T-helper 22 cell (primary cell): ENCODE results near the gene ATP6V1B1.

Experiments used
- DNase-seq: peaks from one replicate; pipeline ENCODE4 v3.0.0-alpha.2; 2020; ENCODE audit warnings: low read depth

The ATP6V1B1 gene

DNA sequence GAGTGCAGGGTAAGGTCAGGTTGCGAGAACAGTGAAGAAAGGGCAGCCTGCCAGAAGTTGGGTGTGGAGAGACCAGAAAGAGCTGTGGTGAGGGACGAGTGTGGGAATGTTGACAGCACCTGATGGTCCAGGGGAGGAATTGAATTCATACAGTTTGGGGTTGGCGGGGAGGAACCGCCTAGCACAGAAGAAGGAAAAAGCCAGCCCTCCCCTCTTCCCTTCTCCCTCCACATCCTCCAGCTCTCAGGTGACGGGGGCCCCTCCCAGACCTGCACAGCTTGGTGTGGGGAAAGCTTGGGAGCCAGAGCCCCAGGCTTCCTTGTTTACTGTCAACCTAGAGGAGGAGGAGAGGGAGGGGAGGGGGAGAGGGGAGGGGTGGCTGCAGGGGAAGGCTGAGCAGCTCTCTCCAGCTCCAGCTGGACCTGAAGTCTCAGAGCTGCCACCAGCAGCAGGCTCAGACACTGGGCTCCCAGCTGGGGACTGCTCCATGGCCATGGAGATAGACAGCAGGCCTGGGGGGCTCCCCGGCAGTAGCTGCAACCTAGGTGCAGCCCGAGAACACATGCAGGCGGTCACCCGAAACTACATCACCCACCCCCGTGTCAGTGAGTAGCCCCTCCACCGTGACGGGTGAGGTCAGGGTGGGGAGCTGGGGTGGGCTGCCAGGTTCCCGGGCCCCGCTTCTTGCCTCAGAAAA is at the start of gene ATP6V1B1:
Gene ATP6V1B1 (plus strand): TSS at position 433 of the 697 bp plus-strand sequence. CDS start 55 bp downstream, at position 488.
- DNase-seq: no peak

DNA sequence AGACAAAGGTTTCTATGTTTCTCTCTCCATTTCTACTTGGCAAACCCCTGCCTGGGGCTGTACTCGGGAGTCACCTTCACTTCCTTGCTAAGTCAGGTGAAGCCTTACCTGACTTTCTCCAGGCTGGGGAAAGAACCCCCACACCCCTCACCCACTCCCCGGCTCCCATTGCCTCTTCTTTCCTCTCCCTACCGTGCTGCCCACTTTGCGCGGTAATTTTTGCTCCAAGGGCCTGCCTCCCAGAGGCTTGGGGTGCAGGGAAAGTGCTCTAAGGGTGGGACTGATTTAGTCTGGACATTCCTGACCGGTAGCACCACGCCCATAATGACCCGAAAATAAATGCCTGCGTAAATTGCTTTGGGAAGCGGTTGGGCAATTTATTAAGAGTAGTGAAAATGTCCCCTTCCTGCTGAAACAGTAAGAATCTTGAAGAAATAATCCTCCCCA is 49.1 kb upstream of the ATP6V1B1 start:
- no peak for DNase-seq

DNA sequence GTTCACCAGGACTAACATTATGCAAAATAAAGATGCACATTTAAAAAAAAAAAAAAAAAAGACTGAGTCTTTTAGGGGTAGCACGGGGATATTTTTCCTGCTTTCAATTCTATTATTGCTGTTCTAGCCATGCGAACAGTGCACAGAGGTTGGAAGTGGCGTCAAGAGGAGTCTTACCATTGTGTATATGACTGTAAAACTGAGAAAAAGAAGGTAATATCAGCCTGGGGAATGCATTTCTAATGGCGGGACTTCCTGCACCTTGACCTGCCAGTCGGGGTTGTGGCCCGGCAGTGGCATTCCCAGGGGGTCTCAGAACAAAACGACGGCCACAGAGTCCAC is 48.5 kb upstream of the ATP6V1B1 start:
- DNase-seq: no peak

DNA sequence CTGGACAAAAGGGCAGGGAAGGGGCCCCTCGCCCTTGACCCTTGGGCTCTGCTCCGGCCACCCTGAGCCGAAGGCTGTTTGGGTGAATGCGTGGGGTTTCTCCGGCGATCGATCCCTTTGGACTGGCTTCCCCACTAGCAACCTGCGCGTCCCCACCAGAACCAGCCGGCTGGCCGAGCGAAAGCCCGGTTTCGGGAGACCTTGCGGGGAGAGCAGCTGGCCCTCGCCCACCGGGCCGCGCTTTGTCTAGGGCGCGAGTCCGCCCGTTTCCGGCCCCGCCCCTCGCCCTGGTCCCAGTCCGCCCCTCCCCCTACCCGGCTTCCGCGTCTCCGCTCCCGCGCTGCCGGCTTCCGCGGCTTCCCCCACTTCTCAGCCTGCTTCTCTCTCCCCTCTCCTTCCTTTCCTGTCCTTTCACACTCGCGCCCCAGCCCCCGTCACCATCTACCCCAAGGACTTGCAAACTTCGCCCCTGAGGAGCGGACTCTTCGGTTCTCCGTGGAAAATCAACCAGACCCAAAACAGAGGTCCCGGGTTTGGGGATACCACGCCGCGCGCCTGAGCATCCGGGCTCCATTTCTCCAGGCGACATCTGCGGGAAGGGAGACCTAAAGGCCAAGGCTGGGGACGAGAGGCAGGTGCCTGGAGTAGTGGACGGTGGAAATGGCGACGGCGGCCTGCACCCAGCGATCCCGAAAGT is 48.0 kb upstream of the ATP6V1B1 start:
- DNase-seq: no peak

DNA sequence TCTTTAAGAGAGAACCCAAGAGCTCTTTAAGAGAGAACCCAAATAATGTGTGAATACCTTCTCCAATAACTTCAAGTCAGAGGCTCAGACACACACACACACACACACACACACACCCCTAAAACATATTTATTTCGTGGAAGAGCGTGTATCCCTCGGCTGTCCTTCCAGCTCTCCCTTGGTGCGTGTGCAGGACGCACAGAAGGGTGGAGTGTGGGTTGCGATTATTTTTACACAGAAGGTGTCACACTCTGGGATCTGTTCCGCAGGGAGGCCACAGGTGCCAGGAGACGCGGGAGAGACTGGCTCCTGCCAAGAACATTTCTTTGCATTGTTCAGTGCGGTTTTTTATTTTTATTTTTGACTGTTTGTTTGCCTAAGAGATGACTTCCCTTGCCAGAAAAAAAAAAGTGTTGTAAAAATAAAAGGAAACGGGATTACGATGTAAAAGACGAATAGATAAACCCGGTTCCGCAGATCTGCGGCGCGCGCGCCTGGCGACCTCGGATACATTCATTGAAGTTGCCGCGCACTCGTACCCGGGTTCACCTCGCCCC is 47.3 kb upstream of the ATP6V1B1 start:
- DNase-seq: no peak

DNA sequence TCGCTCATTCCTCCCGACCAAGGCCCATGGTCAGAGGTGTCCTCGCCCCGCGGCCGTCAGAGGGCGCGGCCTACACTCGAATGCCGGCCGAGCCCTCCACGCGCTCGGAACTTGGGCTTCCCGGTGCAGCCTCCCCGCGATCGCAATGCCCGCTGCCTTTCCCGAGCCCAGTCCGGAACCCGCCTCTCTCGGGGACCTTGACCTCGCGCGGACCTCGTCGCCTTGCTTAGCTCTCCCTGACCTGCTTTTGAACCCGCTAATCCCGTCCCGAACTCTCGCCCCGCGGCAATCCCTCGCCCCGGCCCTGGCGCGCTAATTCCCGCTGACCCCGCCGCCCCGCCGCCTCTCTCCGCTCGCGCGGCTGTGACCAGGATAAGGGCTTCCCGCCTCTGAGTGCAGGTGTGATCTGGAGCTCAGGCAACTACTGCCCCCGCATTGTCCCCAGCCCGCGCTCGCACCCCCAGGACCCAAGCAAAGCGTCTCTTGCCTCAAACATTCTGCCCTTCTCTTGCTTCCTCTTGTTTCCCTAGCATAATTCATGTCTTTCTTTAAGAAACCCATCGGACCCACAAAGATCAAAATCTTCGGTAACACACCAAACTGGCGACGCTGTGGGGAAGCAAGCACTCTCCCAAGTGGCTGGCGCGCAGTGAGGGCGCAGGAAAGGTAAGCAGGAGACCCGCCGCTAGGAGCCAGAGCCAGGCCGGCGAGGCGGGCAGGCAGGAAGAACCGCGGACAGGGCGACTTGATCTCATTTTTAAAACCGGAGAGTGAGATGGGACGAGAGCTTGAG is 46.6 kb upstream of the ATP6V1B1 start:
- no peak for DNase-seq

DNA sequence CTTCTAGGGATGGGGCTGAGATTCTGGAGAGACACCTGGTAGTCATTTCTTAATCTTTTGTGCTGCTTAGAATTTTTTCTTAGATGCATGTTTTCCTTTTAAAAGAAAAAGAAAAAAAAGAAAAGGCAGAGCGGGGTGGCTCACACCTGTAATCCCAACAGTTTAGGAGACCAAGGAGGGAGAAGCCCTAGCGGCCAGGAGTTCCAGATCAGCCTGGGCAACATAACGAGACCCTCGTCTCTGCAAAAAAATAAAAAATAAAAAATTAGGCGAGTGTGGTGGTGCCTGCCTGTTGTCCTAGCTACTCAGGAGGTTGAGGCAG is 46.0 kb upstream of the ATP6V1B1 start:
- no peak for DNase-seq

DNA sequence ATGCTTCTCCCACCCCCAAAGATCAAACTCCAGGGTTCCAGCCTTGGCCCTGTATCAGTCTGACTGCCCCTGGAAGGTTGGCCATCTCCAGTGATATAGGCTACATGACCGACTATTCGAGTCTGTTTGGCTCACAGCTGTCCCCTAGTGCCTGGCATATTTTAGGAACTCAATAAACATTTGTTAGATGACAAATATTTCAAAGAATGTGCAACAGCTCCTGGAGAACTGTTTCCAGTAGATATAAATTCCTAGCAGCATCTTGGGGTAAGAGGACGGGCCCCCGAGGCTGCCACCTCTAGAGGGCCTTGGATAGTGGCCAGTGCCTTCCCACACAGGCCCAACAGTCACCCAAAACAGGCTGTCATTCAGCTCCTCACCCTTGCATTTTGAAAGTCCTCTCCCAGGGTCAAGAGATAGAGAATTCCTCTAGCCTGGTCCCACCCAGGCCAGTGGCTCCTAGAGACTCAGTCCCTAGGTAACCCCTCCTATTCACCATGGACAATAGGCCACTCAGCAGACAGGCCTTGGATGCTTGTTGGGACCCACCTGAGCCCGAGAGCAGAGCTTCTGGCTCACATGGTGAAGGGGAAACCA is 45.1 kb upstream of the ATP6V1B1 start:
- no peak for DNase-seq

DNA sequence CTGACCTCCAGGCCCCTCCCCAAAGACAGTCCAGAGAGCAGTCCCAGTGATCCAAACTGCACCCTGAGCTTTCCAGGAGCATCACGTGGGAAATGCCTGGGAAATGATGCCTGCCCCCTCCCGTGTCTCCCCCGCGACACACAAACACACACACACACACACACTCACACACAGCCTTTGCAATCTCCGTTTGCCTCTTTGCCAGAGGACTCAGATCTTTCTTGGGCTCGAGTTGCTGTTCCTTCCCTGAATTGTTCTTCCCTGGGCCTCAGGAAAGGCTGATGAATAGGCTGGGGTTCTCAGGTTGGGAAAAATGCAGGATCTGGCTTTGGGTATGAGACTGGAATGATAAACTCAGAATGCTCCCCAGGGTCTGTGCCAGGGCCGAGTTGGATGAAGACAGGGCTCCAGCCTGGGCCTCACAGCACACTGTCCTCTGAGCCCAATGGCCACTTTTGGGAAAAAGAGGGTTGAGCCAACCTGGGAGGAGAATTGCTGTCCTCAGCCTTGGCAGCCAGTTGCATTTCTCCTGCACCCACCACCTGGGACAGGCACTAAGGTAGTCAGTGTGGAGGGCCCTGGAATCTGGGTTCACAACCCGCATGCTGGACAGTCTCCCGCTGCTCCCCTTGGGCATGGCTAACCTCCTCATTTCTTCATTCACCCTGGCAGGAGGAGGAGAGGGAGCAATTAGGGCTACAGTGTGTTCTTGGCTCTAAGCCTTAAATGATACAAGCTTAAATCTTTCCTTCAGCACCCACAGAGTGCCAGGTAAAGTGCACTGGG is 43.9 kb upstream of the ATP6V1B1 start:
- DNase-seq: no peak

DNA sequence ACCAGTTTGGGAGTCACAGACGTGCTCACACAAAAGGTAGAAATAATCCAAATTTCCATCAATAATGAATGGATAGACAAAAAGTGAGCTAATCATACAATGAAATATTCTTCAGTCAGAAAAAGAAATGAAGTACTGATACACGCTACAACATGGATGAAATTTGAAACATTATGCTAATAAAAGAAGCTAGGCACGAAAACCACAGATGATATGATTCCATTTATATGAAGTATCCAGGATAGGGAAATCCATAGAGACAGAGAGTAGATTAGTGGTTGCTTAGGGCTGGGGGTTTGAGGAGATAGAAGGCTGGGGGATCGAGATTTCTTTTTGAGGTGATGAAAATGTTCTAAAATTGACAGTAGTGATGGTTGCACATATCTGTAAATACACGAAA is 43.0 kb upstream of the ATP6V1B1 start:
- no peak for DNase-seq

DNA sequence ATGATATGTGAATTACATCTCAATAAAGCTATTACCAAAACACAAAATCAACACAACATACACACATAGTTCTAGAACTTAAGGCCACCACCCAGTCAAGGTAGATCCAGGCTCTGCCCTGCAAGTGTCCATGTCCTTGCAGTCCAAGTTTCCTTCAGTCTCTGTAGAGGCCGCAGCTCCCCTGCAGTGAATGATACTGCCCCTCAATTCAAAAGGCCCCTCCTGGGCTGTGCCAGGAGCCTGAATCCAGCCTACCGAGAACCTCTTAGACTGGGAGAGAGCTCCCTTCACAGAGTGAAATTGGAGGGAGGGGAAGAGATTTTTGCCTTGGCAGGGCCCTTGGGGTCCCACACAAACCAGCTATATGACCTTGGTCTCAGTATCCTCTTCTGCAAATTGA is 42.5 kb upstream of the ATP6V1B1 start:
- no peak for DNase-seq

DNA sequence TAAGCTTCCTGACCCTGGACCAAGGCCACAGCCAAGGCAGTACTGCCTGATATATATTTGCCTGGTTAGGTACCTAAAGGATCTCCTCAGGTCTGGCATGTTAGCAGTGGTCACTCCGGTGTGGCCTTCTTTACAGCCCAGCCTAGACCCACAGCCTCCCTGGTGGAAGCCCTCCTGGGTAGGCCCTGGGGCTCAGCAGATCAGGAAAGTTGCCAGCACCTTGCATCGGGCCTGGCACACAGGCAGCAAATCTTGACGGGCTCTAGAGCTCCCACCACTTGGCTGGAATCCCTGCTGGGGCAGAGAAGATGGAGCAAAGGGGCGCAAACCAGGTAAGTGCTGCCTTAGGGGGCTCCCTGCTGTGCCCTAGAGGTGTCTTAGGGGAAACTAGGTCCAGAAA is 40.9 kb upstream of the ATP6V1B1 start:
- no peak for DNase-seq

DNA sequence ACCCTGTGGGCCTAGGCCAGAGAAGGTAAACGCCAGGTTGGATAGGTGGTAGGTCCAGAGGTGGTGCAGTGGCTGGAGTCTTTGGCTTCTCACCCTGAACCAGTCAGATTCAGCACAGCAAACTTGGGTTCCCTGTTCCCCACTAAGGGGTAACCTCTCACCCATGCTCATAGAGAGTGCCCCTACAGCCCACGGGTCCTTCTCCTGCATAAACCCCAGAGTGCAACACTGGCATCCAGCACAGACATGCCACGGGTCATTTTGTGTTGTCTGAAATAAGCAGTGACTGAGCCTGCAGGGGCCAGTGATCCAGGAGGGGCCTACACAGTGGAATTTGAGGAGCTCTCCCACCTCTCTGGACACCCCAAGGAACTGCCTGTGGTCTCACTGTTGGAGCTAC is 40.5 kb upstream of the ATP6V1B1 start:
- DNase-seq: no peak

DNA sequence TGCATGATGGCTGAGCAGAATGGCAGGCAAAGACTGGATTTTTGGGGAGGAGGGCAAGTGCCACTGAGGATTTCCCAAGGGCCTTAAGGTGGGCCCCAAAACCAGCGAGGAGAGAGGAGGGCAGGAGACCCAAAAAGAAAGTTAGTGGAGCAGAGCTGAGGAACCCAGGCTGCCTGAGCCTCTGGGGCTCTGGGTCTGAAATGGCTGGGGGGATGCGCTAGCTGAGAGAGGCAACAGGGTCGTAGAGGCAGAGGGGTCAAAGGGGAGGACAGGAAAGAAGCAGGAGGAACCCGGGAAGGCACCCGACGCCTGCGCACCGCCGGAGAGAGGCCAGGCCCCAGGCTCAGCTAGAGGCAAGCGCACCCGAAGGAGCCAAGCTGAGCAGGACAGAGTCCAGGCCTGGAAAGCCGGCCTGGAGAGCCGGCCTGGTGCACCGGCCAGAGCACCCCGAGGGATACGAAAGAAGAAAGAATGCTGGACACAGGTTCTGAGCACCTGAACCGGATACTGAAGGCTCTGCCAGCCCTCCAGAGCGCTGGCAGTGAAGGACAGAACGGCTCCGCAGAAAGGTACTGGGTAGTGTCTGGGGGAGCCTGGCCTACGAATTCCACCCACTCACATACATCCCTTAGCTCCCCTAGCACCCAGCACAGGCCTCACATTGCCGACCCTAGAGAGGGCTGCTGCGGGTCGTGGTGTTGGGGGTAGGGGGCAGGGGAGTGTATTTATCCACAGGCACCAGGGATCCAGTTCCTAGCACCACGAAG is 39.5 kb upstream of the ATP6V1B1 start:
- no peak for DNase-seq

DNA sequence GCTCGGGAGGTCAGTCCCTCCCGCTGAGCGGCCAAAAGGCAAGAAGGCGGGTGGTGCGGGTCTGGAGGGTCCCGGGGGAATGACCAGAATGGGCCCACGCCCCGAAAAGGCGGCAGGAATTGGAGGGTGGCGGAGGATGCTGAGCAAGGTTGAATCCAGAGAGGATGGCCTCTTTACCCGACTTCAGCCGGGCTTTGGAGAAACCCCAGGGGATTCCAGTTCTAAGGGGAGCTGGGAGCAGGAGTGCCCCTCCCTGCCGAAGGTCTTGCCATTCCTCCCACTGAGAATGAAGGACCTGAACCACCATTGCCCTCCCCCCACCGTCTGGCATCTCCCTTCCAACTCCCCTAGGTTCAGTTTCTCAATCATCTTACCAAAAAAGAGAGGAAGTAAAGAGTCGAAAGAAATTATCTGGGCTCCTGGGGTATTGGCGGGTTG is 38.9 kb upstream of the ATP6V1B1 start:
- DNase-seq: no peak

DNA sequence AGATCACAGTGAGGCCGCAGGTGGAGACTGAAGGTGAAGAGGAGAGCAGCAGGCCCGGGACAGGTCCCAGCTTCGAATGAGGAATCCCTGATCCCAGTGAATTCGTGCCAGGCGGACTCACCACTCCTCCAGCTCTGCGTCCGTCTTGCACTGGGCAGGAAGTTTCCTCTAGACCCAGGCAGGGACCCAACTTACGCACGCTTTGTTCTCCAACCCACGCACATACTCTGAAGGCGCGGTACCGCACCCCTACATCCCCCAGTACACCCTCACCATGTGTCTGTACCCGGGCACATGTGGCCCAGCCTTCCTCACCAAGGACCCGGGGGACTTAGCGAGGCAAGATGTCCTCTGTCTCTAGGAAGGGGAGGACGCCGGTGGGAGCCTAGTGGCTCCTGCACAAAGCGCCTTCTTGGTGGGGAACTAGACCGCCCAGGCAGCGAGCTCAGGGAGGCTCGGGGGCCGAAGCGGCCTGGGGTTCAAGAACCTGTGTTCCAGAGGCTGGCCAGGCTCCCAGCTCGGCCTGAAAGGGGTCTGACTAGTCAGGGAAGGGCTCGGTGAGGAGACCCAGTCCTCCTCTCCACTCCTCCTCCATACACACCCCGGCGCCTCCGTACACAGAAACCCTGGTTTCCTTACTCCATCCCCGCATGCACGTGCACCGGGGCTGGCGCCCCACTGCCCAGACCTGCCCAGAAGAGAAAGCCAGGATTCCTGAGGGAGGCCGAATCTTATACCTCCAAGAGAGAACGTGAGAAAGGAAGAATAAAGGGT is 38.3 kb upstream of the ATP6V1B1 start:
- DNase-seq: no peak

DNA sequence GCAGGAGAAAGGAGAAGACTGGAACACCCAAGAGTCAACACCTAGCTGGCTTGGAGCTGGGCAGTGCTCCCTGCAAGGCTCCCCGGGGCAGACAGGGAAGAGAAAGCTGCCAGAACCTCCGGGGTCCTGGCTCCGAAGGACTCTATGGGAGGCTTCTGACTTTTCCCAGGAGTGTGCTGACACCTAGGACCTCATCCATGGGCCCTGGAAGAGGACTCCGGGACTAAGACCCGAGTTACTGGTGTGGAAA is 37.8 kb upstream of the ATP6V1B1 start:
- DNase-seq: no peak

DNA sequence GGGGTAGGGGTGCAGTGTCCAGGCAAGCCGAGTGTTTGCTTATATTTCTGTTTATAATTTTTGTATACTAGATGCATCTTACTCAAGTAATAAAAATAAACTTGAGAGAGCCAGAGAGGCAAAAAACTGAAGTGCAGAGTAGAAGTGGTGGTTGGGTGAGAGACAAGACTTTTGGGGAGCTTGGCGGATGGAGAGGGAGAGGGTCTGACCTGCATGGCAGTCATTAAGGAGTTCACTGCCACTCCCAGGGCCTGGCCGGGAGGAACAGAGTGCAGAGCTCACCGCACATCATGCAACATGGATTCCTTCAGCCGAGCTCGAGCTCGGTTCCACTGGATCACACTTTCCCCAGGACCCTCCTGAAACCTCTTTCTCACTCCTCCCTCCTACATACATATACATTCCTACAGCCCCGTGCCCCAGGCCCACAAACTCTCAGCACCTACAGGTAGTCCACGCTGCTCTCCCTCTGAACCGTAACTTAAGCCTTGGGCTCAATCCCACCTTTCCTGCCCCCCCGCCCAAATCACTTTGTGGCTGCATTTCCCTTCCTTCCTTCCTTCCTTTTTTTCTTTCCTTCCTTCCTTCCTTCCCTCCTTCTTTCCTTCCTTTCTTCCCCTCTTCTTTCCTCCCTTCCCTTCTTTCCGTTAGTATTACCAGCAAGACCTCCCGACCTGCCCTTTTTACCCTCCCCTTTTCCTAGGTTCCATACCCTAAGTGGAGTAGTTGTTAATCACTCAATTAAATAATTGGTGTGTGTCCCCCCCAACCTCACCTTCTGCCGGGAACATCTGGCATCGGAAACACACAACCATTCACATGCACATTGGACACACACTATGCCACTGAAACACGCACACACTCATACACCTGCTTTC is 37.1 kb upstream of the ATP6V1B1 start:
- no peak for DNase-seq
